Subcutaneous abdominal adipose tissue (tissue), 5 donors: ENCODE results near the gene MMRN2.

Experiments
- H3K27ac ChIP-seq: one replicate; pipeline ENCODE4 v1.7.0; 2013; ENCODE audit warnings: low read depth, mild to moderate bottlenecking, inconsistent platforms, low read length, moderate library complexity
- H3K27me3 ChIP-seq, 5 donors: one replicate each; pipeline ENCODE4 v1.7.0; 2013; ENCODE audit warnings: low read length in 5 of 5, inconsistent platforms in 1 of 5; ENCODE audit not compliant: control insufficient read depth in 5 of 5, insufficient read depth in 4 of 5
- H3K36me3 ChIP-seq, 5 donors: one replicate each; pipeline ENCODE4 v1.7.0; 2013; ENCODE audit warnings: low read length in 5 of 5; ENCODE audit not compliant: control insufficient read depth in 5 of 5, insufficient read depth in 5 of 5
- H3K4me1 ChIP-seq, 5 donors: one replicate each; pipeline ENCODE4 v1.7.0; 2013; ENCODE audit warnings: low read length in 5 of 5, mild to moderate bottlenecking in 3 of 5, moderate library complexity in 1 of 5; ENCODE audit not compliant: control insufficient read depth in 5 of 5, insufficient read depth in 5 of 5
- H3K4me3 ChIP-seq, 5 donors: one replicate each; pipeline ENCODE4 v1.7.0; 2013; ENCODE audit warnings: low read length in 5 of 5, low read depth in 1 of 5
- H3K9ac ChIP-seq, 5 donors: one replicate each; pipeline ENCODE4 v1.7.0; 2013; ENCODE audit warnings: low read length in 5 of 5, mild to moderate bottlenecking in 4 of 5, moderate library complexity in 3 of 5
- H3K9me3 ChIP-seq, 5 donors: one replicate each; pipeline ENCODE4 v1.7.0; 2013; ENCODE audit warnings: low read length in 5 of 5; ENCODE audit not compliant: control insufficient read depth in 5 of 5
- donor health status: healthy.
- donor health status: healthy.
- donor health status: healthy.
- donor health status: healthy.
- donor health status: healthy.

The MMRN2 gene

GRCh38 chr10:86970162-86970981 is 13.0 kb upstream of the MMRN2 start:
- no peaks in the 10 kb centered on the region for H3K27me3 ChIP-seq
- peak overlapping the region; percentile 88 to 96 (median 92) for H3K9ac ChIP-seq
- peaks cover 0 to 11% (median 2%) of the 10 kb centered on the region in 5 donors for H3K36me3 ChIP-seq
- H3K4me1 ChIP-seq: peaks cover 14 to 71% (median 65%) of the 10 kb centered on the region in 5 donors
- H3K9me3 ChIP-seq: no peaks in the 10 kb centered on the region
- peak overlapping the region; percentile 99 for H3K27ac ChIP-seq
- peak overlapping the region; percentile 88 to 98 (median 91) for H3K4me3 ChIP-seq

- Histone ChIP-seq H3K4me1 (peaks cover 14 to 72% (median 65%) of the 10 kb centered on the region in 5 donors), H3K9ac (peak overlapping the region; percentile 88 to 96 (median 92)), H3K27me3 (no peaks in the 10 kb centered on the region), H3K36me3 (peaks cover 0 to 11% (median 2%) of the 10 kb centered on the region in 5 donors), H3K27ac (peak overlapping the region; percentile 99), H3K9me3 (no peaks in the 10 kb centered on the region), H3K4me3 (peak overlapping the region; percentile 88 to 98 (median 91))
Observed at GRCh38 chr10:86969421-86970041, 12.1 kb upstream of the MMRN2 start.

DNA sequence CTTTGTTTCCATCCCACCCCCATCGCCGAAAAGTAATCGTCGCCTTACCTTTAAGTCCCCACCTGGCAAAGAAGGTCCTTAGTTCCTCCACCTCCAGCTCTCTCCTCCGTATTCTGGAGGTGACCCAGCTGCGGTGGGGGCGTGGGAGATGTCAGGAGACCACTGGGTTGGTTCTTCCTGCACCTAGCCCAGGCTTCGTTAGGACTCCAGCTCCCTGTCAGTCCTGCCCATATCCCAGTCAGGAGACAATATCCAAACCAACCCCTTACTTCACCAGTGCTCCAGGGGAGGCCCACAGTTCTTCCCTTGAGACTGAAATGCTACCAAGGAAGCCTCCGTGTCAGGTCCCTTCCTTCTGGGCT is 11.6 kb upstream of the MMRN2 start:
- H3K9ac ChIP-seq: peak overlapping the region; percentile 88 to 96 (median 92)
- H3K36me3 ChIP-seq: peaks cover 0 to 8% (median under 1%) of the 10 kb centered on the region in 5 donors
- no peaks in the 10 kb centered on the region for H3K9me3 ChIP-seq
- no peaks in the 10 kb centered on the region for H3K27me3 ChIP-seq
- H3K27ac ChIP-seq: peak overlapping the region; percentile 99
- H3K4me3 ChIP-seq: peak overlapping the region; percentile 88 to 98 (median 91)
- peaks cover 14 to 73% (median 65%) of the 10 kb centered on the region in 5 donors for H3K4me1 ChIP-seq

DNA sequence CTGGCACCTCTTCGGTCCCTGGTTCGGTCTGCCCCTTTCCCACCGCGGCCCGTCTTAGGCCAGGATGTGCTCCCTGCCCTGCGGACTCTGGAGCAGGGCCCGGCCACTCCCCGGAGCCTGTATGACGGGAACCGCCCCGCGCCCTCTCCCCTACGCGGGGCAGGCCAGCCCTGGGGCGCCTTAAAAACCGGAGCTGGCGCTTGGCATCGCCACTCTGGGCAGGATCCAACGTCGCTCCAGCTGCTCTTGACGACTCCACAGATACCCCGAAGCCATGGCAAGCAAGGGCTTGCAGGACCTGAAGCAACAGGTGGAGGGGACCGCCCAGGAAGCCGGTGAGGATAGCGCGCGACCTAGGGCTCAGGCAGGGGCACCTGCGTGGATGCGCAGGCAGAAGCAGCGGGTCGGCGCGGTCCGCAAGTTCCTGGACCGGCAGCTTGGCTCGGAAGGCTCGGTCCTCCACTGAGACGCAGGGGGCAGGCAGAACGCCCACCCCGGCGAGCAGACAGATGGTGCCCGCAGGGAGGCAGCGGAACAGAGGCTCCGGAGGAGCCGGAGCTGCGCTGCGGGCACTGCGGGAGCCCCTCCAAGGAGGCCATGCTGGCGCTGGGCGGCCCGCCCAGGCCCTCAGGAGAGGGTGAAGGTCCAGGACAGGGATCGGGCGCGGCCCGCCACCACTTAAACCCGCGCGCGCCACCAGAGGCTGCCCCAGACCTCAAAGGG is 11.0 kb upstream of the MMRN2 start, which contains the start of gene ADIRF:
Gene ADIRF (plus strand): TSS at position 212 of the 723 bp plus-strand sequence. CDS start 63 bp downstream, at position 275.
- peak within 1 kb of the TSS; percentile 88 to 96 (median 92) for H3K9ac ChIP-seq
- H3K36me3 ChIP-seq: peaks cover 0 to 8% (median under 1%) of the 10 kb centered on the region in 5 donors
- H3K4me1 ChIP-seq: peaks cover 14 to 78% (median 65%) of the 10 kb centered on the region in 5 donors
- peak within 1 kb of the TSS; percentile 99 for H3K27ac ChIP-seq
- H3K9me3 ChIP-seq: no peaks in the 10 kb centered on the region
- H3K27me3 ChIP-seq: no peaks in the 10 kb centered on the region
- peak within 1 kb of the TSS; percentile 88 to 98 (median 91) for H3K4me3 ChIP-seq

- peaks cover 0 to 8% (median 1%) of the 10 kb centered on the region in 5 donors for H3K36me3 ChIP-seq
- peaks cover 14 to 81% (median 65%) of the 10 kb centered on the region in 5 donors for H3K4me1 ChIP-seq
- no peaks in the 10 kb centered on the region for H3K27me3 ChIP-seq
- H3K9ac ChIP-seq: peak overlapping the region in 3 of 5 donors; percentile 28 to 96 (median 92)
- peak overlapping the region in 4 of 5 donors; percentile 64 to 91 (median 89) for H3K4me3 ChIP-seq
- H3K9me3 ChIP-seq: no peaks in the 10 kb centered on the region
- H3K27ac ChIP-seq: peak overlapping the region; percentile 99
Observed at GRCh38 chr10:86967481-86967941, 10.1 kb upstream of the MMRN2 start.

DNA sequence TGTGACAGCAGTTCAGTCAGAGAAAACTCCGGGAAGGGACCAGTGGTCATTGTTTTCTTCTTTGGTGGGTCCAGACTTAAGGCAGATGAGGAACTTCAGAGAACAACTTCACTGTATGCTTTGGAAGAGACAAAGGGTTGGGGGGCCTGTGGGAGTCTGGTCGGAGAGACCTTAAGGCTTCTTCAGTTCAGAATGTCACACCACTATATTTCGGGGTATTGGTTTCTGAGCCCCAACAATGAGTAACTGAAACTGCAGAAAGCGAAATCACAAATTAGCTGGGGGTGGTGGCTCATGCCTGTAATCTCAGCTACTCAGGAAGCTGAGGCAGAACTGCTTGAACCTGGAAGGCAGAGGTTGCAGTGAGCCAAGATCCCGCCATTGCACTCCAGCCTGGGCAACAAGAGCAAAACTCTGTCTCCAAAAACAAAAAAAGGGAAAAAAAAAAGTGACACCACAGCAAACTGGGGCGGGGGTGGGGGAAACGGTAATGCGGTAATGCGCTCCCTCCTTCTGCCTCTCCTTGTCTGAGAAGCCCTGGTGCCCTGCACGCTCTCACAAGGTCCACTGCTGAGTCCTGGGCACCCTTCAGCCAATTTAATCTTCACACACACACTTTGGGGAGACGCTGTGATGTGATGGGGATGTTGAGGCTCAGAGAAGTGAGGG is 8.7 kb upstream of the MMRN2 start:
- Histone ChIP-seq H3K36me3 (peaks cover 0 to 20% (median 8%) of the 10 kb centered on the region in 5 donors), H3K4me3 (peak overlapping the region in 4 of 5 donors; percentile 14 to 91 (median 72)), H3K9me3 (no peaks in the 10 kb centered on the region), H3K9ac (peak overlapping the region in 3 of 5 donors; percentile 8 to 61 (median 28)), H3K4me1 (peaks cover 12 to 72% (median 60%) of the 10 kb centered on the region in 5 donors), H3K27ac (peak overlapping the region; percentile 99), H3K27me3 (no peaks in the 10 kb centered on the region)

- no peak overlapping the region for H3K4me3 ChIP-seq
- H3K27me3 ChIP-seq: no peaks in the 10 kb centered on the region
- peaks cover 0 to 21% (median 8%) of the 10 kb centered on the region in 5 donors for H3K36me3 ChIP-seq
- no peaks in the 10 kb centered on the region for H3K9me3 ChIP-seq
- no peak overlapping the region for H3K27ac ChIP-seq
- H3K9ac ChIP-seq: peak overlapping the region in 1 of 5 donors; percentile 35
- H3K4me1 ChIP-seq: peaks cover 15 to 73% (median 64%) of the 10 kb centered on the region in 5 donors
Observed at GRCh38 chr10:86964847-86965190, 7.4 kb upstream of the MMRN2 start.

DNA sequence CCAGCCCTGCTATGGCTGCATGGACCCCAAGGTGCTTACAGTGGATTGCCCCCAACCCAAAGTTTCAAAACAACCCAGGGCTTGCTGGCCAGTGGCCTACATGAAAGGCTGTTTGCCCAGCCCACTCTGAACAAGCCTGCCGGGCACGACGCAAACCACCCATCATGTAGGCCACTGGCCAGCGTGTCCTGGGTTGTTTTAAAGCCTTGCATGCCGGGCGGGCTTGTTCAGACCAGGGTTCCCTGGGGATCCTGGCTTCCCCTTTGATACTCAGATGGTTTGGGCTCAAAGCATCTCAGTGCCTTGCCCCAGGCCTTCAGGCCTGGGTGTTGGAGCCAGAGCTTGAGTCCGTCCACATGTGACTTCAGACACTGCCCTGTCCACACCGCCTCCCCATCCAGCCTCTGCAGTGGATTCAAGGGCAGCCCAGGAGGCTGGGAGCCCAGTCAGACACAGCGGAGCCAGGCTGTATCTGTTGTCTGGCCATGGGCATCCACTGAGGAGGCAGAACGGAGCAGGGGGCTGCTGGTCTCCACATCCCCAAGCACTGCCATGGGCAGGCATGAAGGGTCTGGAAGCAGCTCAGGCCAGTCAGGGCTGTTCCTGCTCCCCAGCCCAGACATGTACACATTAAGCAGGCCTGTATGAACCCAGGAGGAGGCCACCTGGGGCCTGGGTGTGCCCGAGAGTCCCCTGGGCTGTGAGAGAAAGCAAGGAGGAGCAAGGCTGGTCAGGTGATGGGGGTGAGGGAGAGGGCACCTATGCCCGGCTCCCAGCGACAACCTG is 6.8 kb upstream of the MMRN2 start:
- Histone ChIP-seq H3K27ac (no peak overlapping the region), H3K9me3 (no peaks in the 10 kb centered on the region), H3K4me3 (no peak overlapping the region), H3K36me3 (peaks cover 0 to 21% (median 8%) of the 10 kb centered on the region in 5 donors), H3K4me1 (peaks cover 19 to 73% (median 64%) of the 10 kb centered on the region in 5 donors), H3K9ac (peak overlapping the region in 1 of 5 donors; percentile 35), H3K27me3 (no peaks in the 10 kb centered on the region)
